Measurements from ENCODE around the gene C2orf78. TPM values are rescaled to one million over a fixed set of nuclear protein-coding genes. Genes with fewer than 3 reads are reported as not detected.

The C2orf78 gene
- total RNA-seq, 1 donor from 2014 or later, result not detected

DNA sequence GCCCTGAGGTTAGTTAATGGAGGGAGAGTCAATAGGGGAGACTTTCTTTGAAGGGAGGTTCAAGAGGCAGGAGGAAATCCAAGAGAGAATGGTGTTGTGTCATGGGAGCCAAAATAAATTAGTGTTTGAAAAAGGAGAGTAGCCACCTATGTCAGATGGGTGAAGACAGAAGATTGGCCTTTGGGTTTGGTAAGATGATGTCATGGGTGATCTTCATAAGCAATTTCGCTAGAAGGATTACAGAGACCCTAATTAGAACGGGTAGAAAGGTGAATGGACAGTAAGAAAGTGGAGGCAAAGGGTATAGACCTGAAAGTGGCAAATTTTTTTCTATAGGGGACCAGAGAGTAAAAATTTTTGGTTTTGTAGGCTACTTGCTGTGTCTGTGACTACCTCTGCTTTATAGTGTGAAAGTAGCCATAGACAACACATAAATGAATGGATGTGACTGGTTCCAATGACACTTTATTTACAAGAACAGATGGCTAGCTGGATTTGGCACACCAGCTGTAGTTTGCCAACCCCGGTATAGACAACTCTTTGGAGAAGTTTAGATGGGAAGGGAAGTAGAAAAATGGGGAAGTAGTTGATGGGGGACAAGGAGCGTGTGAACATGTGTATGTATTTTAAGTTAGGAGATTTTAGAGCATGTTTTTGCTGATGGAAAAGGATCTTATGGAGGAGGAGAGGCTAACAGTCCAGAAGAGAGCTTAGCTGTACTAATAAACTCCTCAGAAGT, 54.0 kb downstream of the C2orf78 start:
- DNase-seq (ENCODE audit: low read depth) (no peak), FAIRE-seq (no peak)
- TF ChIP-seq EZH2 (IDR thresholded peaks at IDR 0.05; ENCODE audit: insufficient read depth, low read length), result no peak
- no peak for TF ChIP-seq CTCF (IDR thresholded peaks at IDR 0.05; ENCODE audit: insufficient read depth, low read depth, low read length)
- peaks cover 13% of the 10 kb centered on the region for H3K4me1 ChIP-seq (ENCODE audit: insufficient read depth, low read length)
- H3K9me3 ChIP-seq (ENCODE audit: insufficient read depth, low read depth, low read length), result no peaks in the 10 kb centered on the region
- H4K20me1 ChIP-seq (ENCODE audit: insufficient read depth, low read length), result peaks cover 13% of the 10 kb centered on the region
- H3K79me2 ChIP-seq (ENCODE audit: insufficient read depth, low read length), result peaks cover 25% of the 10 kb centered on the region
- H2AFZ ChIP-seq (ENCODE audit: low read depth, low read length), result no peak overlapping the region
- no peaks in the 10 kb centered on the region for H3K36me3 ChIP-seq (ENCODE audit: insufficient read depth, low read length)
- H3K27me3 ChIP-seq (ENCODE audit: insufficient read depth, low read length), result no peaks in the 10 kb centered on the region
- H3K4me3 ChIP-seq (ENCODE audit: insufficient read depth, low read depth, low read length), result no peak overlapping the region
- Mint-ChIP-seq H3K27me3 (ENCODE audit: low read depth, unreplicated experiment) (no peaks in the 10 kb centered on the region), H3K4me1 (ENCODE audit: low read depth, unreplicated experiment) (peaks cover 30% of the 10 kb centered on the region), H3K9me3 (ENCODE audit: unreplicated experiment) (no peaks in the 10 kb centered on the region), H3K4me3 (ENCODE audit: unreplicated experiment) (no peak overlapping the region), H3K36me3 (ENCODE audit: low read depth, unreplicated experiment) (peaks cover 9% of the 10 kb centered on the region), H3K27ac (ENCODE audit: unreplicated experiment) (peak overlapping the region; percentile 75)
- no peak overlapping the region for H3K27ac ChIP-seq (ENCODE audit: low read depth, low read length)
- H3K4me2 ChIP-seq (ENCODE audit: low read length), result no peak overlapping the region
- H3K9ac ChIP-seq (ENCODE audit: low read length), result no peak overlapping the region

DNA sequence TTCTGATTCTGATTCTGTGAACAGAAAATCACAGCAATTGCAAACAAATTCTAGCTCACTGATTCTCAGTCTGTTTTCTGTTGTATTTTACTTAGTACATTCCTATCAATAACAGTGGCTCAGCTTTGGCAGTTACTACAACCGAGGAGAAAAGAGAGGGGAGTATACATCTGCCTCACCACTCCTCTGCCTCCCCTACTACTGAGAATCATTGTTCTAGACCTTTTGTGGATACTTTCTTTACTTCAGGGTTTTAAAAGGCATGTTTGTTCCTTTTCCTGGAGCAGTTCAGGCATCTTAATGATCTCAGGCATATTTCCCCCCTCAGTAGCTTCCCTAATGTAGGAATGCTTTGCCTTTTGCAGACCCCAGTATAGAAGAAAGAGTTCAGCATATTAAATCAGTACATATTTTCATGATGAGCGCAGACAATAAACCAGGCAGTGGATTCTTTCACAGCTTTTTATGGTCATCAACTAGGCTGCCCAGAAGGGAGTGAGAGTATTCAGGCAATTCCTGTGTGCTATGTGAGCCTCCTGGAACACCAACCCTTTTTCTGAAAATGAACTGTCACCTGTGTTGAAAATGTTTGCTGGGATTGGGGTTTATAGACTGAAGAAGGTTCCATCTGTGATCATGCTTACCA, 55.0 kb downstream of the C2orf78 start:
- no peak overlapping the region for H3K4me3 ChIP-seq (ENCODE audit: insufficient read depth, low read depth, low read length)
- no peak overlapping the region for H2AFZ ChIP-seq (ENCODE audit: low read depth, low read length)
- H3K36me3 ChIP-seq (ENCODE audit: insufficient read depth, low read length), result no peaks in the 10 kb centered on the region
- H3K79me2 ChIP-seq (ENCODE audit: insufficient read depth, low read length), result peaks cover 18% of the 10 kb centered on the region
- FAIRE-seq, result no peak
- peak overlapping the region; percentile 13 for H3K27ac ChIP-seq (ENCODE audit: low read depth, low read length)
- Mint-ChIP-seq H3K4me3 (ENCODE audit: unreplicated experiment) (peak overlapping the region; percentile 37), H3K4me1 (ENCODE audit: low read depth, unreplicated experiment) (peaks cover 30% of the 10 kb centered on the region), H3K27me3 (ENCODE audit: low read depth, unreplicated experiment) (no peaks in the 10 kb centered on the region), H3K9me3 (ENCODE audit: unreplicated experiment) (no peaks in the 10 kb centered on the region), H3K36me3 (ENCODE audit: low read depth, unreplicated experiment) (peaks cover 8% of the 10 kb centered on the region), H3K27ac (ENCODE audit: unreplicated experiment) (peak overlapping the region; percentile 75)
- H3K27me3 ChIP-seq (ENCODE audit: insufficient read depth, low read length), result no peaks in the 10 kb centered on the region
- H3K9me3 ChIP-seq (ENCODE audit: insufficient read depth, low read depth, low read length), result no peaks in the 10 kb centered on the region
- peaks cover 13% of the 10 kb centered on the region for H3K4me1 ChIP-seq (ENCODE audit: insufficient read depth, low read length)
- H3K4me2 ChIP-seq (ENCODE audit: low read length), result peak overlapping the region; percentile 34
- TF ChIP-seq CTCF (IDR thresholded peaks at IDR 0.05; ENCODE audit: insufficient read depth, low read depth, low read length) (no peak), EZH2 (IDR thresholded peaks at IDR 0.05; ENCODE audit: insufficient read depth, low read length) (no peak)
- DNase-seq (ENCODE audit: low read depth), result peak; percentile 45
- peaks cover 13% of the 10 kb centered on the region for H4K20me1 ChIP-seq (ENCODE audit: insufficient read depth, low read length)
- H3K9ac ChIP-seq (ENCODE audit: low read length), result peak overlapping the region; percentile 11
